MG63 (cell line): Measurements from ENCODE around the gene PLVAP. TPM values are rescaled to one million over a fixed set of nuclear protein-coding genes. Genes with fewer than 3 reads are reported as not detected.

Experiments
- DNase-seq: peaks from one replicate; pipeline ENCODE4 v3.0.0-alpha.2; 2020
- H3K27me3 ChIP-seq: fragments of 250-450 bp; sonication (Bioruptor Pico); 2 replicates; pipeline ENCODE4 v1.5.1; 2020; ENCODE audit warnings: mild to moderate bottlenecking, moderate library complexity
- H3K36me3 ChIP-seq: fragments of 250-450 bp; sonication (Bioruptor Pico); 2 replicates; pipeline ENCODE4 v1.5.1; 2020; ENCODE audit warnings: mild to moderate bottlenecking, moderate library complexity
- H3K4me3 ChIP-seq: fragments of 250-450 bp; sonication (Bioruptor Pico); 2 replicates; pipeline ENCODE4 v1.5.1; 2020; ENCODE audit warnings: mild to moderate bottlenecking, moderate library complexity
- H3K9me3 ChIP-seq: fragments of 250-450 bp; sonication (Bioruptor Pico); 2 replicates; pipeline ENCODE4 v1.5.1; 2020; ENCODE audit warnings: mild to moderate bottlenecking, moderate library complexity
- total RNA-seq: library from RNA; depleted of rRNA; stranded (reverse); fragments of >200 nt; shearing (Covaris generic); gene quantifications from 2 replicates; pipeline ENCODE4 v1.2.3, GENCODE V29; 2014; ENCODE audit warnings: low replicate concordance

The PLVAP gene
- total RNA-seq, 1 experiment from 2014 or later, result not detected

DNA sequence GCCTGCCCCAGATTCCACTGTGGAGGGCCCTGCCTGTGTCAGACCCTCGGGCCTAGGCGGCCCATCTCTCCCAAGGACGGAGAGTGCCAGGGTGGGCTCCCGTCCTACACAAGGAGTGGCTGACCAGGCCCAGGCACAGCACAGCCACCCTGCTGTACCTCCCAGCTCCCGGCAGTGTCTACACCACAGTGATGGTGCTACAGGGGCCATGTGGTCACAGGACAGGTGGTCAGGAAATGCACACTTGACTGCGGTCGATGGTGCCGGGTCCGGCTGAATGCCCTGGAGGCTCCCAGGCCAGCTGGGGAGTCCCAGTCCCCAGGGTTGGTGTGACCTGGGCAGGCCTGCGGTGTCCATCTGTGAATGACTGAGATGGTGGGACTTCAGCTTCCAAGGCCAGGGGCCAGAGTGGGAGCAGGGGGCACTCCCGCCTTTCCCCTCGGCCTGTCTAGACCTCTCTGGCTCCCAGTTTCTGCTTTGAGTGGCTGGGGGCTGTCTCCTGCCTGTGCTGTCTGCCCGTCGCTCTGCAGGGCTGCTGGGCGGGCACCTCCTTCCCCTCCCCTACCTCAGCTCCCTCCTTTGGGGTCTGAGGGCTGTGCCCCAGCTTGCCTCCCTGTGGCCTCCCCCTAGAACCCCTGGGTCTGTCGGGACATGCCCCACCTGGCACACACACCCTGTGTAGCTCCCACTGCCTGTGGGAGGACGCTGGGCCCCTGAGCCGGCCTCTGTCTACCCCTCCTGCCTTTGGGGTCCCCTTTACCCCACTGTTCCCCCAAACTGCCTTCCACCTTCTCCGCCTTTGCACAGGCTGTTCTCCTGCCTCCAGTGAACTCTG lies 55.3 kb downstream of the PLVAP start:
- no peaks in the 10 kb centered on the region for H3K27me3 ChIP-seq
- H3K9me3 ChIP-seq, result no peaks in the 10 kb centered on the region
- no peak overlapping the region for H3K4me3 ChIP-seq
- H3K36me3 ChIP-seq, result peaks cover 30% of the 10 kb centered on the region
- no peak for DNase-seq

GRCh38 chr19:17320435-17320834 lies 56.7 kb downstream of the PLVAP start:
- peaks cover 44% of the 10 kb centered on the region for H3K36me3 ChIP-seq
- H3K4me3 ChIP-seq, result no peak overlapping the region
- DNase-seq, result no peak
- no peaks in the 10 kb centered on the region for H3K27me3 ChIP-seq
- H3K9me3 ChIP-seq, result no peaks in the 10 kb centered on the region

DNA sequence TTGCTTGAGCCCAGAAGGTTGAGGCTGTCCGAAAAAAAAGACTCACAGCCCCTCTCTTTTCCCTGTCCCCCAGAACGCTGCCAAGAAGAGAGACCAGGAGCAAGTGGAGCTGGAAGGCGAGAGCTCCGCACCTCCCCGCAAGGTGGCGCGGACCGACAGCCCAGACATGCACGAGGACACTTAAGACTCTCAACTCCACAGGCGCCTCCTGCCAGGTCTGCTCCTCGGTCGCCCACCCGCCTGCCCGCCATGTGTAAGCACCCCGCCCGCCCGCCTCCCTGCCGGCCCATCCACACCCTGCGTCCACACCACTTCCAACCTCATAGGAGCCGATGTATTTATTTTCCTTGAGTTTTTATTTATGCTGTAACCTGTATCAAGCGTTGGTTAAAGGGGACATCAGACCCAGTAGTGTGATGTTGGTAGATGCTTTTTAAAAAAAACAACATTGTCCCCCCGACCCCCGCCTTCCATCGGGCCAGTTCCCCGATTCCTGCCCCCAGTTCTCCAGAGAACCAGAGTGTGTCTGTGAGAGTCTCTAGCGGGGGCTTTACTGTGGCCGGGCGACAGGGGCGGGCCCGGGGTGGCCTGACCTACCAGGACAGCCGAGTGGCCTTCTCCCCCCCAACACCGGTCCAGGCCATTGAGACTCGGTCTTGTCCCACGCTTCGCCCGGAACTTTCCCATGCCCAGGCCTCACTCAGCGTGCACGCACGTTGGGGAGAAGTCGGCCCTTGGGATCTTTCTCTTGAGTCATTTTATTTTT lies 57.5 kb downstream of the PLVAP start:
- Histone ChIP-seq H3K27me3 (no peaks in the 10 kb centered on the region), H3K36me3 (peaks cover 47% of the 10 kb centered on the region), H3K9me3 (no peaks in the 10 kb centered on the region), H3K4me3 (no peak overlapping the region)
- DNase-seq, result no peak

DNA sequence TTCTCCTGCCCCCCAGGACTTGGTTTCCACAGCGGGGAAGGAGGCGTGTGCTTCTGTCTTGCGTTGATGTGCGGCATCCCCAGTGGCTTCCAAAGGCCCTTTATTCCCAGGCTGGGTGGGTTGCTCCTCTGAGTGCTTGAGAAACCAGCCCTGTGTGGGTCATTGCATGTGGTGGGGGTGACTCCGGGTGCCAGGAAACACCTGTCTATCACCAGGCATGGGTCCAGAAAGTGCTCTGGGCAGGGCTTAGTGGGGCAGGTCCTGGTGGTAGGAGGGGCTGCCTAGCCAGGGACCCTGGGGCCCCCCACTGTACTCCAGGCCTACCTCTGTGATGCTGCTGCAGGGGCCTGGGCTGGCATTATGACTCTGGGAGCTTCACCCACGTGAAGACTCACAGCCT lies 58.2 kb downstream of the PLVAP start:
- Histone ChIP-seq H3K4me3 (no peak overlapping the region), H3K9me3 (no peaks in the 10 kb centered on the region), H3K27me3 (no peaks in the 10 kb centered on the region), H3K36me3 (peaks cover 54% of the 10 kb centered on the region)
- no peak for DNase-seq

DNA sequence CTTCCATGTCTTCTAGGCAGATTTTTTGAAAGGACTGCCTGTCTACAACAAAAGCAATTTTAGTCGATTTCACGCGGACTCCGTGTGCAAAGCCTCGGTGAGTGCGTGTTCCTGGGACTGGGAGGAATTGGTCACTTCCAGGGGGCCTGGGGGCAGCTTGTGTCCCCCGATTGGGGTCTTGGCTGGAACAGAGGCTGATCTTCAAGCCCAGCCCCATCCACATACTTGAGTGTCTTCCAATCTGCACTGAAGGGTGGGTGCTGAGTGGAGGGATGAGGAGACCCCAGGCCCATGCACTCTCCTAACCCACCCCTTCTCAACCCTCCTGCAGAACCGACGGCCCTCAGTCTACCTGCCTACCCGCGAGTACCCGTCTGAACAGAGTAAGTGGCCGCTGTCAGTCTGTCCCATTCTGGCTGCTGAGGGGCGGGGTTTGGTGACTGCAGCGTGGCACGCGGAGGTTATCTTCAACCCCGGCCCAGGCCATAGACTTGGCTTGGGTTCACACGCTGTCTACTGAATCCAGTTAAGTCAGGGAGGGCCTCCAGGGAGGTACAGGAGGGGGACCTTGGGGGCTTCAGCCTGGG lies 63.0 kb downstream of the PLVAP start:
- no peak overlapping the region for H3K4me3 ChIP-seq
- H3K9me3 ChIP-seq, result no peaks in the 10 kb centered on the region
- H3K36me3 ChIP-seq, result peaks cover 60% of the 10 kb centered on the region
- H3K27me3 ChIP-seq, result no peaks in the 10 kb centered on the region
- DNase-seq, result no peak

DNA sequence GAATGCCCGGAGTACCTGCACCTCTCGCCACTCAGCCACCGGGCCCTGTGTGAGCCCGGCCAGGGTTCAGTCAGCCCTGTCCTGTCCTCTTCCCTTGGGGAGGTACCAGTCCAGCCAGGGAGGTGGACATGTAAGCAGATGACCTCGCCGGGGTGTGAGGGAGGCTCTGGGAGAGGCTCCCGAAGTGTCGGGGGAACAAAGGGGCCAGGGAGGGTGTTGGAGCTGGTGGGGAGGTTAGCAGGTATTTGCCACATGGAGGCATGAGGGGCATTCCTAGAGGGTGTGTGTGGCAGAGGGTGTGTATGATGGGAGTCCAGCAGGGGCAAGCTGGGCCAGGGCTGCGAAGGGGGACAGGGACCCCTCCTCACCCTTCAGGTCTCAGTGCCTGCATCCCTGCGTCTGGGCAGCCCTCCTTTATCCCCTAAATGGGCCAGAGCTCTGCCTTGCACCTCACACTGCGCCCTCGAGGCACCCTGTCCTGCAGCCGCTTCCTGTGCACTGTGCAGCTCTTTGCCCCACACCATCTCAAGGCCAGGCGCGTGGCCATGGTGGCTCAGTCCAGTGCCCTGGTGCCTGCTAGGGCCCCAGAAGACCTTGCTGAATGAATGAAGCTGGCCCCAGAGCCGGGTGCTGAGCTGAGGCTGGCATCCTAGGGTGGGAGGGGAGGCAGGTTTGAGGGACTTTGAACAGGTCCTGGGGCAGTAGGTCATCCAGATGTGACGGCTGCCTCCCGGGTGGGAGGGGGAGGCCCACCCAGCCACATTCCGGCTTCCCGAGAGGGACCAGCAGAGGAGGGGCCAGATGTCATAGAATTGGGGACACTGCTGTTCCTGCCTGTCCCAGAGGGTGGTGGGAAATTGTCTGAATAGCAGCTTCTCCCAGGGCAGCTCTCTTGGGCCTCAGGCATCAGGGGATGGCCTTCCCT lies 64.7 kb downstream of the PLVAP start:
- no peak for DNase-seq
- Histone ChIP-seq H3K27me3 (no peaks in the 10 kb centered on the region), H3K36me3 (peaks cover 51% of the 10 kb centered on the region), H3K4me3 (no peak overlapping the region), H3K9me3 (no peaks in the 10 kb centered on the region)

DNA sequence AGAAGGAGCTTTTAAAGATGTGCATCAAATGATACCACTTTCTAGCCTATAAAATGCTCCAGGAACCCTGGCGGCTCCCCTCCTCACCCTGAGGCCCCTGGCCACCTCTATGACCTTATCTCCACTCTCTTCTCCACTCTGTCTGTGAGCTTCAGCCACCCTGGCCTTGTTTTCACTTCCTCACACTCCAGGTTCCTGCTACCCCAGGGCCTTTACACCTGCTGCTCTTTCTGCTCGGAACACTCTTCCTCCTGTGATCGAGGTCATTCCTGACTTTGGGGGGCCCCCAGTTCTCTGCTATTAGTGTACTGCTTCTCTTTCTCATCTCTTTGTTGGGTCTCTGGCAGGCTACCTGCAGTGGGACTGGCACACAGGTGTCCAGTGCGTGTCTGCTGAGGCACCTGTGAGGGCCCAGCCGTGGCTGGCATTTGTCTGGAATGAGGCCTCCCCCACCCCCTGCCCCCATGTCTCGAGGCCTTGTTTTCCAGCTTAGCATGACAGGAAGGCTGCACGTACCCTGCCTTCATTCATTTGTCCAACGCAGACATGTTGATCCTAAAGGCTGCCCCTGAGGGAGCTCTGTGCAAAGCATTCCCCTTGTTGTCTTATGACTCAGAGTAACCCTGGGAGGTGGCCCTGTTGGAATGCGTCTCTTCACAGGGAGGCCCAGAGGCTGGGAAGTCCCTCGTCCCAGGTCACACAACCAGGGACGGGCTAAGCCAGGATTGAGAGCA lies 65.5 kb downstream of the PLVAP start:
- no peaks in the 10 kb centered on the region for H3K27me3 ChIP-seq
- peak; percentile 24 for DNase-seq
- no peaks in the 10 kb centered on the region for H3K9me3 ChIP-seq
- no peak overlapping the region for H3K4me3 ChIP-seq
- peaks cover 45% of the 10 kb centered on the region for H3K36me3 ChIP-seq

GRCh38 chr19:17309965-17310461 lies 67.1 kb downstream of the PLVAP start:
- Histone ChIP-seq H3K27me3 (no peaks in the 10 kb centered on the region), H3K9me3 (no peaks in the 10 kb centered on the region), H3K4me3 (peak overlapping the region; percentile 77), H3K36me3 (peaks cover 32% of the 10 kb centered on the region)
- DNase-seq, result no peak

- Histone ChIP-seq H3K4me3 (peak within 1 kb of the TSS; percentile 77), H3K36me3 (peaks cover 27% of the 10 kb centered on the region), H3K27me3 (no peaks in the 10 kb centered on the region), H3K9me3 (no peaks in the 10 kb centered on the region)
- DNase-seq, result peak; percentile 100
Measured at GRCh38 chr19:17309198-17309964, 67.8 kb downstream of the PLVAP start, which contains the start of gene DDA1. Gene DDA1, plus strand, starts transcription at chr19:17309563. Its CDS starts 92 bp downstream, at chr19:17309655.

- H3K4me3 ChIP-seq, result no peak overlapping the region
- no peaks in the 10 kb centered on the region for H3K9me3 ChIP-seq
- DNase-seq, result no peak
- H3K27me3 ChIP-seq, result no peaks in the 10 kb centered on the region
- H3K36me3 ChIP-seq, result peaks cover 18% of the 10 kb centered on the region
Measured at GRCh38 chr19:17307876-17308377, 69.2 kb downstream of the PLVAP start.

DNA sequence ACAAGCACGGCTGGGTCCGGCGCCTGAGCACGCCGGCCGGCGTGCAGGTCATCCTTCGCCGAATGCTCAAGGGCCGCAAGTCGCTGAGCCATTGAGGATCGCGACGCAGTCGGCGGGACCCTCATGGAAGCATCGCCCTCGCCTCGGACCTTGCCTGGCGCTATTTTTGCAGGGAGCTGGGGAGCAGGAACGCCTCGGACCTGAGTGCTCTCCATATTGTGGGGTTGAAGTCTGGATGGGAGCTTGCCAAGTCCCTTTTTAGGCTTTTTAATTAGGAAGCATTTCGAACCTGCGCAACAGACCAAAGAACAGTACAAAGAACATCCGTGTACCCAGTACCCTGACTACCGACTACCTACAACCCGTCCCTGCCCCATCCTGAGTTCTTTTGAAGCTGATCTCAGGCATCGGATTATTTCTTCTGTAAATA lies 70.8 kb downstream of the PLVAP start:
- DNase-seq, result no peak
- Histone ChIP-seq H3K4me3 (peak overlapping the region; percentile 80), H3K9me3 (no peaks in the 10 kb centered on the region), H3K27me3 (no peaks in the 10 kb centered on the region), H3K36me3 (peaks cover 9% of the 10 kb centered on the region)

GRCh38 chr19:17305517-17306284 lies 71.4 kb downstream of the PLVAP start, which contains the start of gene MRPL34:
Gene MRPL34, plus strand, starts transcription at chr19:17305872. Its CDS starts 21 bp downstream, at chr19:17305893.
- Histone ChIP-seq H3K4me3 (peak within 1 kb of the TSS; percentile 80), H3K9me3 (no peaks in the 10 kb centered on the region), H3K27me3 (no peaks in the 10 kb centered on the region), H3K36me3 (peaks cover 3% of the 10 kb centered on the region; the same call in 1 of the 2 replicates)
- DNase-seq, result peak; percentile 100

GRCh38 chr19:17305216-17305516 lies 72.0 kb downstream of the PLVAP start:
- DNase-seq, result no peak
- no peaks in the 10 kb centered on the region for H3K27me3 ChIP-seq
- no peaks in the 10 kb centered on the region; the same call in 1 of the 2 replicates for H3K36me3 ChIP-seq
- no peaks in the 10 kb centered on the region for H3K9me3 ChIP-seq
- H3K4me3 ChIP-seq, result peak overlapping the region; percentile 80
